OCI-LY1 (cell line): ENCODE measurements around the gene CDC73.

Experiments used
- CTCF ChIP-seq: fragments of 200-600 bp; sonication (generic), shearing (Covaris generic); IDR thresholded peaks from 2 replicates; pipeline ENCODE4 v1.5.1; 2017; ENCODE audit warnings: mild to moderate bottlenecking, antibody characterized with exemption, low read length, moderate library complexity, mixed read lengths
- EZH2 ChIP-seq: fragments of 200-600 bp; sonication (generic), shearing (Covaris generic); IDR thresholded peaks from 2 replicates; pipeline ENCODE4 v1.8.0; 2017; ENCODE audit warnings: borderline replicate concordance, mixed run types, mild to moderate bottlenecking, antibody characterized with exemption, low read length, moderate library complexity, mixed read lengths

- no peak for TF ChIP-seq CTCF
- TF ChIP-seq EZH2: no peak
Observed at GRCh38 chr1:193222056-193222615, 100.3 kb downstream of the CDC73 start.
